Activated CD8-positive, alpha-beta memory T cell treated with anti-CD3 and anti-CD28 coated beads, Interleukin-2, amount 50 U/mL, for 4 hours (primary cell): ENCODE measurements around the gene TMEM106C.

ENCODE experiments used
- DNase-seq: peaks from one replicate; pipeline ENCODE4 v3.0.0-alpha.2; 2020

TMEM106C gene, protein sequence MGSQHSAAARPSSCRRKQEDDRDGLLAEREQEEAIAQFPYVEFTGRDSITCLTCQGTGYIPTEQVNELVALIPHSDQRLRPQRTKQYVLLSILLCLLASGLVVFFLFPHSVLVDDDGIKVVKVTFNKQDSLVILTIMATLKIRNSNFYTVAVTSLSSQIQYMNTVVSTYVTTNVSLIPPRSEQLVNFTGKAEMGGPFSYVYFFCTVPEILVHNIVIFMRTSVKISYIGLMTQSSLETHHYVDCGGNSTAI

GRCh38 chr12:47963340-47964040 lies at the start of gene TMEM106C:
Gene TMEM106C (plus strand): TSS chr12:47963596. CDS start chr12:47964237, 641 bp downstream.
- peak; percentile 91 for DNase-seq

GRCh38 chr12:47920913-47921312 lies 42.5 kb upstream of the TMEM106C start:
- DNase-seq = no peak

GRCh38 chr12:47921907-47922306 lies 41.5 kb upstream of the TMEM106C start:
- DNase-seq = no peak

DNA sequence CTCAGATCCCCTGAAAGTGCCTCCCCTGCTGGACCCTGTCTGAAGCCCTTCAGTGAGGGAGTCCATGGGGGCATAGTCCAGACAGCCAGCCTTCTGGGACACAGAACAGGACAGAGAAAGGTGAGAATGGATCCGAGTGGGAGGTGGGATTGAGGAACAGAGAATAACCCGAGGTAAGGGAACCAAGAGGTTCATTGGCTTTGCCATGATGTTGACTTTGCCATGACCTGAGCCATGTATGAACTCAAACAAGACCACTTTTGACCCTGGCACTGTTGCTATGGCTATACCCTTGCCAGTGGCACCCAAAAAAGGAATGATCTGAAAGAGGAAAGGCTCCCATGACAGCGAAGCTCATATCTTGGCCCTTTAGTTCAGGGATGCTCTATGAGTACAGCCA lies 36.0 kb upstream of the TMEM106C start:
- no peak for DNase-seq

DNA sequence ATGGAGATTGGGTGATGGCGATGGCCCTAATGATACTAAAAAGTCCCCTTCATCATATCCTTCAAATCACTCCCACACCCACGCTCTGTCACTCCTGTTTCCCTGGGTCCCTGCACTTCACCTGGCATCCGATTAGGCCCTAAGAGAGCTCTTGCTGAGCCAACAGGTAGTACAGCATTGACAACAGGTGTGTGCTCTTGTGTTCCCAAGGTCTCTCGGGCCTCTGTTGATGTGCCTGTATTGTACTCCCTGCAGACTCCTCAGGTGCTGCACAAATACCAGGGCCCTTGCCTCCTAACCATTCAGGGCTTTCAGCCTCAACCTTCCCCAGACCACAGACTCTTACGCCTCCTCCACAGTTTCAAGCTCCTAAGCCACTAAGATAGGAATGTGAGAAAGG lies 32.8 kb upstream of the TMEM106C start:
- DNase-seq = no peak

GRCh38 chr12:47931187-47931586 lies 32.2 kb upstream of the TMEM106C start:
- no peak for DNase-seq

DNA sequence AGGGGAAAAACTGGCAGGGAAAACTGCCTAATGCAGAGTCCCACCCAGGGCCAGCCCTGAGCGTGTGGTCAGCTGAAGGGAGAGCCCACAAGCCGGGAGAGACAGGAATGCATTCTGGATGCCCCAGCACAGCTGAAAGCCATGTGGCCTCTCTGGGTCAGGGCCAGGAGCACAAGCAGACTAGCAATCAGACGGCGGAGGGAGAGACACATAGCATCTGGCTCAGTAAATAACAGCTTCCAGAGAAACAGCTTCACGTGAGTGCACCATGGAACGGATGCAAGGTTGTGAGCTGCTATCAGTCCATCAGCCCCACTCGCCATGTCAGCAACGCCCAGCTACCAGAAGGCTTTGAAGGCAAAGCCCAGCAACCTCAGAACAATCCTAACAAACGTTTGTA lies 28.2 kb upstream of the TMEM106C start:
- no peak for DNase-seq

- no peak for DNase-seq
These were observed 25.3 kb upstream of the TMEM106C start for GRCh38 chr12:47938093-47938492.

GRCh38 chr12:47938594-47938993 lies 24.8 kb upstream of the TMEM106C start:
- DNase-seq = no peak

GRCh38 chr12:47939009-47939601 lies 24.3 kb upstream of the TMEM106C start:
- DNase-seq = no peak

DNA sequence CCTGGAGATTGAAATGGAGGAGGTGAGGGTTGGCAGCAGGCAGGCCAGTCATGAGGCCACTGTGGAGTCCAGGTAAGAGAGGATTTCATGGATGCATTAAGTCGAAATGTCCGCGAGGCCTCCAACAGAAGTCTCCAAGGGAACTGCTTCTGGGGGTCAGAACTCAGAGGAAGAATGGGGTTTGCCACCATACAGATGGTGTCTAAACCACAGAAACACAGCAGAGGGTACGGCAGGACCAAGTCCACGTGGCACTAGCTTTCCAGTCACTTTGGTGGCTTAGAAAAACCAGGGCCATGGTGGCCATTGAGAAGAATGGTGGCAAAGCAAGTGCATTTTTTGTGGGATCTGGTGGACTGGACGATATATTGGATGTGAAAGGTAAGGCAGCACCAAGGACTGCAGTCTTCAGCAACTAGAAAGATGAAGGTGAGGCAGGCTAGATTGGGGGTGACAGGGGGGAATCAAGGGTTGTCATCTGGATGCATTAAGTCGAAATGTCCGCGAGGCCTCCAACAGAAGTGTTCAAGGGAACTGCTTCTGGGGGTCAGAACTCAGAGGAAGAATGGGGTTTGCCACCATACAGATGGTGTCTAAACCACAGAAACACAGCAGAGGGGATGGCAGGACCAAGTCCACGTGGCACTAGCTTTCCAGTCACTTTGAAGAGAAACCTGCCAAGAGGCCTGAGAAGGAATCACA lies 22.5 kb upstream of the TMEM106C start:
- DNase-seq = no peak

DNA sequence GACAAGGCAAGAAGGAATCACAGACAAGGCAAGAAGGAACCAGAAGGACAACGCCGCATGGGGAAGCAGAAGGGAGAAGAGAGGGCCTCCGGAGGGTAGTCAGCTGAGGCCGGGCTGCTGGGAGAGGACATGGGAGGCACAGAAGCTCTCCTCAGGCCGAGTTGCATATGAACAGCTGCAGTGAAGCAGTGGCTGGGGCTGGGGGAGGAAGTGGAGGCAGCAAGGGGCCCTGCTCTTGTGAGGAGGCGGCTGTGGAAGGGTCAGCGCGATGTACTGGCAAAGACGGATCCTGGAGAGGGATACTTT lies 22.0 kb upstream of the TMEM106C start:
- no peak for DNase-seq

GRCh38 chr12:47941871-47942613 lies 21.4 kb upstream of the TMEM106C start:
- DNase-seq = peak; percentile 54

DNA sequence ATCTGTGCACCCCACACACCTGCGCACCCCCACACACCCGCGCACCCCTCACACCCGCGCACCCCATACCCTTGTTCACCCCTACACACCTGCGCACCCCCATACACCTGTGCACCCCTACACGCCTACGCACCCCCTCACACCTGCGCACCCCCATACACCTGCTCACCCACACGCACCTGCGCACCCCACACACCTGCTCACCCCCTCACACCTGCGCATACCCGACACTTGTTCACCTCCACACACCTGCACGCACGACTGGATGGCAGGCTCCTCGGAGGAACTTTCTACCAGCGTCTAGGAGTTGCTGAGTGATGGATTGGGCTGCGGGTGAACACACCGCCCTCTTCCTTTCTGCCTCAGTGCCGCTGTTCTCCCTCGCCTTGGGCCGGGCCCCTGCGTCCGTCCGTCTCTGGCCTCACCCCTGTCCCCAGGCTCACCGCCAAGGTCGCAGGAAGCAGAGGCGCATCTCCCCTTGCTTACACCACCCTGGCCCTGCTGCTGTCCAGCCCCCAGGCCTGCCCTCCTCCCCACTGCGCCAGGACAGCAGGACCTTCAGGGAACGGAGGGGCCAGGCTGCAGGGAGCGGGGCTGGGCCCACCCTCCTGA lies 20.7 kb upstream of the TMEM106C start:
- no peak for DNase-seq

DNA sequence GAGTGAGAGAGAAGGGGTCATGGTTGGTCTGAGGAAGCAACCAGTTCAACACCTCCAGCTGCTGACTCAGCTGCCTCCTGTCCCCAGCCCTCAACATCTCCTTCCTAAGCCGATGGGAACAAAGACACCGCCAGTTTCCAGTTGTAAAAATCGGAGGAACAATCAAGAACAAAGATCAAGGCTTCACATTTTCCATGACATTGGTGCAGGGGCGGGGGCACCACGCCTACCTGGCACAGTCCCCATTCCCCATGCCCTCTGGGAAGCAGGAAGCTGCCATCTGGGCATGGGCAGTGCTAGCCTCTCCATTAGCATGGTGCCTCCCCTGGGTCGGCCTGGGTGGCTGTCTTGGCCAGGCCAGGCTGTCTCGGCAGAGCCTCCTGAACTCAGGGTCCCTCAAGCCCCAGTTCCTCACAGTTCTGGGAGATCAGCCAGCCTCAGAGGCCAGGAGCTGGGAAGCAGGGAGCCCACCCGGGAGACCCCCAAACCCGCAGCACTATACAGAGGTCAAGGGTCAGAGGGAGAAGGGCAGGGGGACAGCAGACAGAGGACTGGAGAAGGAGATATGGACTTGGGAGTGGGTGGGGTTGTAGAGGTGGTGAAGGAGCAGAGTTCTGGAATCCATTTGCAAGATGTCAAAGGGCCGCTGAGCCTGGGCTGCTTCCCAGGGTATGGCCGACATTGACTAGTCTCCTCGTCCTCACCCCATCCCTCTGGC lies 19.6 kb upstream of the TMEM106C start:
- no peak for DNase-seq

DNA sequence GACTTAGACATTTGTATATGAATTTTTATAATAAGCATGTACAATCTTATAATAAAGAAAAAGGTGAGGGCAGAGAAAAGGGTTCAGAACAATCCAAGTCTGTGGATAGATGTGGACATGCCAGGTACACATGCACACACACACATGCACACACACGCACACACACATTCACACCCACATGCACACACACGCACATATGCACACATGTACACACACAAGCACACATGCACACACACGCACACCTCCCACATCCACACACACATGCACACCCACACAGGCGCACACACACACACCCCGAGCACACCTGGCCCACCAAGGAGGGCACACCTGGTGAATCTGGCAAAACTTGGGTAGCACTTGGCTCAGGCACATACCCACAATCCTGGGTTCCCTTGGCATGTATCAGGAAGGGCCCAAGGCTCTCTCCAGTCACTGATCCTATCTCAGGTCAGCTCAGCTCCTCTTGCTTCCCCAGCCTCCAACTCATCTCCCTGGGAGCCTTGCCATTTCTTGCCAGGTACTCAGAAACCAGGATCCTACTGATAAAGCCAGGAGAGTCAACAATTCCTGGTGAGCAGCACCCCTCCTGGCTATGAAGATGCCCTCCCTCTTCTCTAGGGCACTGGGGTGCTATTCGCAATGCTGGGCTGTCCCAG lies 18.6 kb upstream of the TMEM106C start:
- no peak for DNase-seq

- DNase-seq = no peak
These were observed 18.1 kb upstream of the TMEM106C start for GRCh38 chr12:47945341-47945728.

DNA sequence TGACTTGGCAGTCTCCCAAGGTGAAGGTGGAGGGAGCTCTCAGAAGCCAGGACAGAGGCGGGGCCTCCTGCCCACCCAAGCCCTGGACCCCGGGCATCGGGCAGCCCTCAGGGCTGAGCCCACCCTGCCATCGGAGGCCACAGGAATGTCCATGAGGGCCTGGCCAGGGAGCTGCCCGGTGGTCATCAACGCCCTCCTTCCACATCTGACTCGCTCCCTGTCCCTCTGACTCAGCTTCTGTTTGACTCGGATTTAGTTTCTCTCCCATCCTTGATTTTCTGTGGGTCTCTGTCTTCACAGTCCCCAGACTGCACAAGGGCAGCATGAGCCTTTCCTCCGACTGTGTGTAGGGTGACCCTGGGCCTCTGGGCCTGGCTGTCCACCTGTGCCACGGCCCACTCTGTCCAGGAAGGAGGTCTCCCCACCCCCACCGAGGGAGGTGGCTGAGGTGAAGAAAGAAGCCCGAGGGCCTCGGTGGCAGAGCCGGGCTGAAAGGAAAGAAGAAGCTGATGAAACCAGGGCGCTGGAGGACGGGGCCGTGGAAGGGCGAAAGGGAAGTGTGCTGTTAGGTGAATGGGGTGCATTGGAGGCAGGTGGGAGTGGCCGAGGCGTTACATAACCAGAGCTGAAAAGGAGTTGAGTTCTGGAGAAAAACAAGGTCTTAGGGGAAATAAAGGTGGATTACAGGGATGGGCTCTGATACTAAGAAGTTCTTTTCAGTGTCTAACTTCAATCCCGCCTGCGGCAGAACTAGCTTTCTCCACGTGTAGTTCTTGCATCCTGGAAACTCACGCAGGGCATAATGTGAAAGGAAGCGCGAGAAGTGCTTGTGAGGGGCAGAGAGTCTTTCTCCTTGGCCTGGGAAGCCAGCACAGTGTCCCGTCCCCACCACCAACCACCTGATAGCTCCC lies 16.7 kb upstream of the TMEM106C start:
- DNase-seq = no peak

DNA sequence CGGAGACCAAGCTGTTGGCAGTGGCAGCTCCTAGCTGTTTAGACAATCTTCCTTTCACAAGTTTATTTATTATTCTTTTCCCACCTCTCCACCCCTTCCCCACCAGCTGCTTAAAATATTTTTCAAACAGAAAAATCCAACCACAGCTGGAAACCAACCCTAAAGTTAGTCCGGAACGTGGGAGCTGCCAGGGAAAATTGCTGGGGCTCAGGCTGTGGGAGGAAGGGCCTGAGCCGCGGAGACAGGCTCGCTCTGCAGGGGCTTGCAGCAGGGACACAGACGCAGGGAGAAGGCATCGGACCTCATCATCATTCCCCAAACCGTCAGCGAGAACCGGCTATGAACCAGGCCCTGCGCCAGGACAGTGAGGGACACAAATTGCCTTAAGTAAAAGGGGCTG lies 16.1 kb upstream of the TMEM106C start:
- DNase-seq = no peak
